Brain pericyte (primary cell): Measurements from ENCODE around the gene TRIM58.

Experiments
- DNase-seq: peaks from one replicate; pipeline ENCODE4 v3.0.0-alpha.2; 2012; ENCODE audit warnings: low read depth, low spot score

Gene TRIM58

GRCh38 chr1:247884797-247885413, 27.9 kb downstream of the TRIM58 start:
- no peak for DNase-seq

- DNase-seq = no peak
Observed at GRCh38 chr1:247895163-247895637, 38.2 kb downstream of the TRIM58 start, which contains the start of gene OR2W3. OR2W3 (plus strand) TSS chr1:247895587; CDS start chr1:247895587, 0 bp downstream.

DNA sequence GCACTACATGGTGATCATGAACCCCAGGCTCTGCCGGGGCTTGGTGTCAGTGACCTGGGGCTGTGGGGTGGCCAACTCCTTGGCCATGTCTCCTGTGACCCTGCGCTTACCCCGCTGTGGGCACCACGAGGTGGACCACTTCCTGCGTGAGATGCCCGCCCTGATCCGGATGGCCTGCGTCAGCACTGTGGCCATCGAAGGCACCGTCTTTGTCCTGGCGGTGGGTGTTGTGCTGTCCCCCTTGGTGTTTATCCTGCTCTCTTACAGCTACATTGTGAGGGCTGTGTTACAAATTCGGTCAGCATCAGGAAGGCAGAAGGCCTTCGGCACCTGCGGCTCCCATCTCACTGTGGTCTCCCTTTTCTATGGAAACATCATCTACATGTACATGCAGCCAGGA, 39.0 kb downstream of the TRIM58 start:
- no peak for DNase-seq

- DNase-seq = no peak
Observed at GRCh38 chr1:247904122-247904521, 47.1 kb downstream of the TRIM58 start.

DNA sequence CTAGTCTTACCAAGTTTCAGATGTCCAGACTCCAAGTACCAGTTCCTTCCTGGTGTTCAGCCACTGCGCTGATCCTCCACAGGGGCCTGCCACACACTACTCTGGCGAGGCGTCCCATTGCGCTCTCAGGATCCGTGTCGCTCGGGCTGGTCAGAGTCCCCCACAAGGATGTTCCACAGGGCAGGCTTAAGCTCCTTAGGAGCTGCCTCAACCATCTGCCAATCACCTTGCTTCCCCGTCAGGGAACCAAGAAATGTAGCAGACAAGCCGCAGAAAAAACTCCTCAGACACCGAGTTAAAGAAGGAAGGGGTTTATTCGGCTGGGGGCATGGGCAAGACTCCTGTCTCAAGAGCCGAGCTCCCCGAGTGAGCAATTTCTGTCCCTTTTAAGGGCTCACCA, 48.2 kb downstream of the TRIM58 start:
- DNase-seq = no peak

GRCh38 chr1:247905910-247906503, 49.0 kb downstream of the TRIM58 start:
- no peak for DNase-seq

GRCh38 chr1:247906504-247907047, 49.6 kb downstream of the TRIM58 start:
- no peak for DNase-seq

DNA sequence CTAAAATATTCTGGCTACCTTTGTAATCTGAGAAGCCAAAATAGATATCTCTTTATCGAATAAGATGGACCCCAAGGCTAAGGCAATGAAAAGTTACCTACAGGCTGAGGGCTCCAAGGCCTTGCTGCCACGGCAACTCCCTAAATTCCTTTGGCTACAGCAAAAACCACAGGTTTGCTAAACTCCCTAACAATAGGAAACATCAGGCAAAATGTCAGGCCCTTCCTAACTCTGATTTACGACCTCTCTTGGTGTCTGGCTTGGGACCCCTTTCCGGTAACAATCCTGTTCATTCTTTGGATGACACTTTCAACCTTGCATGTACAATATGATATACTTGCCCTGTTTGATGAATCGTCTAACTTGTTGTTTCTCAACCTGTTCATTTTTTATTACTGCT, 51.8 kb downstream of the TRIM58 start:
- DNase-seq = no peak

- no peak for DNase-seq
Observed at GRCh38 chr1:247913786-247914185, 56.8 kb downstream of the TRIM58 start.

DNA sequence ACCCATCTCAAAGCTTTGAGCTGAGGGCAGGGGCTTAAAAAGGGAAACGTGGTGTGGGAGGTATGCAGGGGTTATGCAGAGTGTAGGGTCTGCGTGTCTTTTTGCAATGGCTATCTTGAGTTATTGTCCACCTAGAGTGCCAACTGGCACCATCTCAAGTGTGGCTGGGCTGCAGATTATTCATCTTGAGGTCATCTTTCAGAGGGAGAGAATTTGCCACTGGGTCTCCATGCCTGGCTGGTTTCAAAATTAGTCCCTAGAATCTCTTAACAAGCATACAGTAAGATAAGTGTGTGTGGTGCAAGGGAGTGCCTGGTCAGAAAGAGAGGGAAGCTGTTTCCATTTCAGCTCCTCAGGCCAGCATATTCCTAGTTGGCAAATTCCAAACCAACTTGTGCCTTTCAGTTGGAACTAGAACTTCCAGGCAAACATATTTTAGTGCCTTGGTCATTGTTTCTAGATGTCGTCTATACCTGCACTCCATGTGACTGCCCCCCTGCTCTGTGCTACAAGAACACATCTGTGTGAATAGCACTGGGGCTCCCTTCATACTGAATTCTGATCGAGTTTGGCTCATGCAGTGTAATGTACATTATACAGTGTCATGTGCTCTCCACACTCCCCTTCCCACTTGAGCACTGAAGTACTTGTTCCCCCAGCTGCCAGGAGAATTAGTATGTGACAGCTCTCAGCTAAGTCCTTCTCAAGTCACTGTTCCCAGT, 58.1 kb downstream of the TRIM58 start:
- DNase-seq = no peak

DNA sequence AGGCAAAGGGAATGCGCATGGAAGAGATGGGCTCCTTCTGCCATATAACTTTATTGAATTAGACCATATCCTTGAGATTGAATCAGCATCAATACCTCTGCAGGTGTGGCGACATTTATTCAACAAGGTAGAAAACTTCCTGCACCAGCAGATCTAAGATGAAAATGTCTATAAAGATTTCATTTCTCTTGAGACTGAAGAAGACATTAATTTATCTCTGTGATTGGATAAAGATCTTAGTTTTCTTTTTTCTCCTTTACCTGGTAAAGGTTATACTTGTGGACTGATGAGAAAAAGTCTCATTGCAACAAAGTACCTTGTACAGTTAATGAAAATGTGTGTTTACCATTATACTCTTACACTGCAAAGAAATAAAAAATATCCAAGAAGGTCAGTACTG, 63.0 kb downstream of the TRIM58 start, which contains the start of gene OR2T8:
Gene OR2T8 (plus strand): TSS at position 301 of the 400 bp plus-strand sequence. CDS start 766 bp downstream, outside the sequence.
- DNase-seq = no peak

DNA sequence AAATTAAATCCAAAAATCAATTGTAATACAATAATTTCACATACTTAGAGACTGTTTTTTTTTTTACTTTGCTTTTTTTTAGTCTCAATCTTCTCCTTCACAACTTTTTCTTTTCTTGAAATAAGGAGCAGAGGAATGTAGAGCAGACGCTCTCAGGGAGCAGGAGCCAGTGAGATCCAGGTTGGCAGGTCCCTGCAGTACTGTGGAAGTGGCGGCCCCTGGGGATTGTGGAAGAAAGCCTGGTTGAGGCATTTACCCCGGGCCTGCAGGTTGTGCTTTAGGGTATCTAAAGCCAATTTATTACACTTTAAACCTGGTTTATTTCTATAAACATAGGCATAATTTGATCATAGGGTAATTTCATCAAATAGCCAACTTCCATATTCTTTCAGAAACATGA, 67.0 kb downstream of the TRIM58 start:
- DNase-seq = no peak

DNA sequence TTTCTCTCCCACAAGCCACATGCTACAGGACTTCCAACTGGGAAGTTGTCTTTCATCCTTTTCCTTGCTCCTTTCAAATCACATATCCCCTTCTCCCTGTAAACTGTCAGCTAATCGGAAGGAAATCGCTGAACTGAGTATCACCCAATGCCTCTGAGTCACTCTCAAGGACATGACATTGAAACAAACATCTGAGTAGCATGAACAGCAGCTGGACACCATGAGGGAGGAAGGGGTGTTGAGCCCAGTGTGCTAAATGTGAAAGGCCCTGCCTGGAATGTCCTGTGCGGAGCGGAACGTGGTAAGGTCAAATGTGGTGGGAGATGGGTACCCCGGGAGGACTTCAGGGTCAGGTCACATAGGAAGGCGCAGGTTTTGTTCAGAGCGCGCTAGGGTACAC, 67.9 kb downstream of the TRIM58 start, which contains the start of gene OR2AJ1:
Gene OR2AJ1 (plus strand): TSS at position 22 of the 400 bp plus-strand sequence. CDS start 8,880 bp downstream, outside the sequence.
- DNase-seq = no peak
